Muscle of back (tissue), 11 donors: ENCODE results near the gene CA5A. TPM values are rescaled to one million over a fixed set of nuclear protein-coding genes. Genes with fewer than 3 reads are reported as not detected.

Source experiments
- DNase-seq, 3 donors: peaks; one replicate each; pipeline versions ENCODE4 v3.0.0 to v3.0.0-alpha.2; 2013
- polyA plus RNA-seq, 10 donors: library from polyadenylated mRNA; unstranded; fragments of 120-200 nt; gene quantifications; one replicate each; pipeline ENCODE4 v1.2.1, GENCODE V29; 2013; ENCODE audit not compliant: insufficient read length in 10 of 10

CA5A gene
- polyA plus RNA-seq, 10 donors: 0.03 to 0.17 (median 0.08) TPM

DNA sequence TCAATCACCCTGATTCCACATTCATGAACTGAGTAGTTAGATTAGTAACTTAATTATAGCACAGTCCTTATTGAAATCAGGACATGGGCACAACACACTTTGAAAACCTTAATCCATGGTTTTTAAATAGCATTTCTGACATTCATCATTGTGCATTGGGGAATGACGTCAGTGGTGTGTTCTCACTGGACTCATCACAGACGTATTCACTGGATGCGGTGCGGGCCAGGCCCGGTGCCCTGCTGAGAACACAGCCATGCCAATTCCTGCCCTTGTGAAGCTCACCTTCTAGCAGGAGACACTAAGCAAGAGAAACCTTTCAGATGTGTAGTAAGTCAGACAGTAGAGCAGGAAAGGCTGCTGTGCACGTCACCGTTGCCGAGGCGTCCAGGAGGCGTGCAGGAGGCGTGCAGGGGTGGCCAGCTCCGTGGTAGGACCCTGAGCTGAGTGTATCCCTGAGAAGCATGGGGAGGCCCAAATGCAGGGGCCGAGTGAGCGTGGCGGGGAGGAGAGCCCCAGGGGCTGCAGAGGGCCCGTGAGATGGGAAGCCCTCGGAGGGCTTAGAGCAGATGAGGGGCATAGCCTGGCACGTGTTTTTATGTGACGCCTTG lies 27.8 kb upstream of the CA5A start:
- DNase-seq: peak in 1 of 3 donors; percentile 17

DNA sequence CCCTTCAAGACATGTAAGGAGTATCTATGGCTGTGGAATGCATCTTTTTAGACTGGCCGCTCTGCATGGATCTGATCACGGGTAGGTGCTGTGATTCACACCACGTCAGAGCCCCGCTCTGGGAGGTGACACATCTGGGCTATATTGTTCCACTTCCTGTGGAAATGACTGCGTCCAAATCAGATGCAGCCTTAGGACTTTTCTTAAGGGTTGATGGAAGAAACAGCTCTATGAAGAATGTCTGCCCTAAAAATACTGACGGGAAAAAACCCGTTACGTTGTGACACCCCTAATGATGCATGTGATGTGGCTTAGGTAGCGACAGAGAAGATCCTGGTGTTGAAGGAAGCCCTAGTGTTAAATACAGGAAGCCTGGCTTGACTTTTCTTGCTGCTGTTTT lies 27.1 kb upstream of the CA5A start:
- peak; percentile 63 to 82 (median 80) for DNase-seq

DNA sequence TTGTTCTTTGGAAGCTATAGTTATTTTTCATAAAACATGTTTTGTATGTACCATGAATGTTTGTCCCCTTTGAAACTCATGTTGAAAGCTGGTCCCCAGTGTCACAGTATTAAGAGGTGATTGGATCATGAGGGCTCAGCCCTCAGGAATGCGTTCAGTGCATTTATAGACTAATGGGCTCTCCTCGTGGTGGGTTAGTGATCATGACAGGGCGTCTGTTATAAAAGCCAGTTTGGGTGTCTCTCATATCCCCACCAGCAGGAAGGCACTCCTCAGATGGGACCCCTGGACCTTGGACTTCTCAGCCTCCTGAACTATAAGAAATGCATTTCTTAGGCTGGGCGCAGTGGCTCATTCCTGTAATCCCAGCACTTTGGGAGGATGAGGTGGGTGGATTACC lies 25.3 kb upstream of the CA5A start:
- DNase-seq: peak in 1 of 3 donors; percentile 7

DNA sequence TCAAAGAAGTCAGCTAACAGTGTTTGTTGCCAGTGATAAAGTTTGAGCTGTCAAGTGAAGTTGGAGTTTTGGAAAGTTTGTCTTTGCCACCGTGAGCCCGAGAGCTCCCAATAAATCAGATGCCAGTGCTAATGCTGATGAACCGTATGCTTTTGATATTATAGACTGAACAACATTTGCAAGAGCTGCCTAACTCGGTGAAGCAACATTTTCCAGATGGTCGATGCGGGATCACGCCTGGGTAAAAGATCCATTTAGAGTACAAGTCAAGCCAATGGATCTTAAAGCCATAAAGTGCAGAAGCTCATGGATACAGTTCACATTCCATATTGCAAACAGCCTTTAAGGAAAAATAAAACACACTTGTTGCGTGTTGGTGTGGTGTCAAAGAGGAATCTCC lies 24.5 kb upstream of the CA5A start:
- DNase-seq: peak in 2 of 3 donors; percentile 34 to 49

DNA sequence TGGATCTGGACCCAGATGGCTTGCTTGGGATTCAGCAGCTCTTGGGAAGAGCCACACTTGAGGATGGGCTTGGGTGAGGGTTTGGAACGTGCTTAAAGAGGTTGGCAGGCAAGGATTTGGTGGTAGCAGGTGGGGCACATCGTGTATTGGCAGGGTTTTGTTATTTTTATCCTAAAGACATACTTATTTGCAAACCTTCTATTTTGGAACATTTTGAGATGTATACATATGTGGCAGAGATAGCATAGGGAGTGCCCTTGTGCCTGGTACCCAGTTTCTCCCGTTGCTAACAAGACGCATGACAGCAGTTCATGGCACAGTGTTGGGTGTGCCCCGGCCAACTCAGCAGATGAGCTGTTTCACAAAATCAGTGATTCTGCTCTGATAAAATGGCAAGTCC lies 24.0 kb upstream of the CA5A start:
- no peak for DNase-seq

DNA sequence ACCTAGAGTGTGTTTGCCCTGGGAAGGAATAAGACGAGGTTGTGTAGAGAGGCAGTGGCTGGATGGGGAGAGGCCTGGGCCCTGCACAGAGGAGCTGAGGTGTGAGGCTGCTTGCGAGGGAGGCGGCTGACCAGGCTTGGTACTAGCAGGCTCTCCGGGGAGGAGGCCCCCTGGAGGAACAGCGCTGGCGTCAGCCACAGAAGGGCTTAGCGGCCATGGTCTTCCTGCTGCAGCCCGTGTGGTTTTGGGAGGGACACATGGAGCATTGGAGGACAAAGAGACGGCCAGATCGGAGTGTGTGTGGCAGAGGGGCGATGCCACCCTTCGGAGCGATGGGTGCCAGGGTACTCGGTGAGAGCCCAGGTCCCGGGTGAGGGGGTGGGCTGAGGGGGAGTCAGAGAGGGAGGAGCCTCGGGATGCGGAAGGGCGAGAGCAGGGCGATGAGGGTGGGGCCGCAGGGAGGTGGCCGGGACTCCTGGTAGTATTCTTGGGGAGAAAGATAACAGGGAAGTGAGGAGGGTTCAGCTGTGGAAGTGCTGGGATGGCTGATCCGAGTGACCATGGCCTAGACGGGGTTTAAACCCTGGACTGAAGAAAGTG lies 23.2 kb upstream of the CA5A start:
- DNase-seq: peak in 1 of 3 donors; percentile 8

DNA sequence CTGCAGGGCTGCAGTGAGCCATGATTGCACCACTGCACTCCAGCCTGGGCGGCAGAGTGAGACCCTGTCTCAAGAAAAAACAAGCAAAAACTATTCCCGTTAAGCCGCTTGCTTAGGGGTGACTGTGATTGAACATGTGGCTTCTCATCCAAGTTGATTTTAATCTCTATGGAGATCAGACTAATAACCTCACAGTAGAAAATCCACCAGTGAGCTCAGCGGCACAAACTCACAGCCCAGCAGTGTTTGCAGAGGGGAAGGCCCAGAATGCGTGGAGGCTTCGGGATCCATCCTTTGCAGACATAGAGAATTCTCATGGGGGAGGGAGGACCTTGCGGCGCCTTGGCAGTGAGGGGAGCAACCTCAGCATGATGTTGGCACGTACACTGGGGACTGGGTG lies 22.3 kb upstream of the CA5A start:
- DNase-seq: no peak

DNA sequence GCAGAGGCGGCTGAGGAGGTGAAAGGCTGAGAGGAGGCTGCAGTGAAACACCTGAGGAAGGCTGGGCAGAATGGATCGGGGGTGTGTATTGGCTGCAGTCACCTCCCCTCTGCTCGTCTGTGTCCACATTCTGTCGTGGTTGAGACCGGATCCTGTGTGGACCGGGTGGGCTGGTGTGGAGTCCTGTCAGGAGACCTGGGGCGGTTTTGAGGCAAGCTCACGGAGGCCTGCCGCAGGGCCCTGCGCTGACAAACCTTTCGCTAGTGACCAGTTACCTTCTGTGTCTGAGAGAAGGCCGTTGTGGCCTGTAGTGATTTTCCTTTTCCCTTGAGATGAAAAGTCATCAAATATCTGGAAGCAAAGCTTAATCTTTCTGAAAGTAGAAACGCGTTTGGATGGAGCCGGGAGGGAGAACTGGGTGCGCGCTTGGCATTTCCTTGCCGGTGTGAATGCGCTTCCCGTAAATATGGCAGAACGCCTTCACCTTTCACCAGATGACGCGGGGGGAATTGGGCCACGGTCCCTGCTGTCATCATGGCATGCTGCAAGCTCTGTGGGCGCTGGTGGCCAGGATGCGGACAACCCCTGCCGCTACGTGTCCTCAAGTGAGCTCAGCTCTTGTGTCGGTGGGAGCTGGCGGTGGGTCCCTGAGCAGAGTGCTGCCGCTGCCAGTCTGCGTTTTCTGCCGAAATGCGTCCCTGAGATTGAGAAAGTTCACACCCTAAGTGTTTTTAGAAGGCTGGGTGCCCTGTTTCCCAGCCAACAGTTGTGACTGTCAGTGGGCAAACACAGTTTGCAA lies 21.2 kb upstream of the CA5A start:
- peak in 1 of 3 donors; percentile 2 for DNase-seq

DNA sequence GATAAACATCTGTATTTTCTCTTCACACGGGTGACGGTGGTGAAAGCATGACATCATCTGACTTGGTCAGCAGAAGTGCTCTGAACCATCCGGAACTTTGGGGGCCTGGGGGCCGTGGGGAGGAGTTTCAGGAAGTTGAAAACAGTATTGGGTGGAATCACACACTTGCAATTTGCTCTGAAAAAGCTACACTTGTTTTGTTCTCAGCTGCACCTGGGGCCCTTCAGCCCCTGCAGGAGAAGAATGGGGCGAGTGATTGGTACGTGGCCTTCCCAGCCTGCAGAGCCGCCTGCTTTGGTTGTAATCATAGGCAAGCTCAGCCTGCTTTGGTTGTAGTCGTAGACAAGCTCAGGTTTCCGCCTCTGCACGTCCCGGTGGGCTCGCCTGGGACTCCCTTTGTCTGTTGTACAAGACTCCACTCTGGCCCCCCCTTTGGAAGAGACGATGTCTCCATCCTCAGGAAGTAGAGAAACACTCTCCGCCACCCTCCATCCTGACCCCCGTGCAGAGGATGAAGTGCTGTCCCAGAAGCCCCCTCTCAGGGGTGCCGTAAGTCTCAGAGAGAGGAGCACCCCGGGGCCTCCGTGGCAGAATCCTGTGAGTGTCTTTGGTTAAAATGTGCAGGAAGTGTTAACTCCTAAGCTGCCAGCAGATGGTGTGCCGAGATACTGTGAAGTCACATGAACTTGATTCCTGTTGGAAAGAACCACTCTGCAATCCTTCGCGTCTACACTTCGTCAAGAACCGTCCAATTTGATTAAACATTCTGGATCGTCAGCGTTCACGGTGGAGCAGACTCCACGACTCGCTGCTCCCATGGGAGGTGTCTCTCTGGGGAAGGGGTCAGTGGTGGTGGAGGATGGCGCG lies 20.3 kb upstream of the CA5A start:
- peak in 2 of 3 donors; percentile 65 to 84 for DNase-seq

DNA sequence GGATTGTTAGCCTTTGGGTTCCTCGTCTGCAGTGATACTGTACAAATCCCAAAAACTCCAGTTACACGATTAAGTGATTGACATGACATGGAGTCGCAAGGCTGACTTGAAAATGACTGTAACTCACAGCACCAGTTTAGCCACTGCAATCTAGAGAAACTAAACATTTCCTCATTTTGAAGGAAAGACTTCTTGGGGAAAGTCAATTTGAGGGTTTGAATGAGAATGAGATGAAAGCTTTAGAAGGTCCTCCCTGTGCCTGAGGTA lies 19.7 kb upstream of the CA5A start:
- no peak for DNase-seq

DNA sequence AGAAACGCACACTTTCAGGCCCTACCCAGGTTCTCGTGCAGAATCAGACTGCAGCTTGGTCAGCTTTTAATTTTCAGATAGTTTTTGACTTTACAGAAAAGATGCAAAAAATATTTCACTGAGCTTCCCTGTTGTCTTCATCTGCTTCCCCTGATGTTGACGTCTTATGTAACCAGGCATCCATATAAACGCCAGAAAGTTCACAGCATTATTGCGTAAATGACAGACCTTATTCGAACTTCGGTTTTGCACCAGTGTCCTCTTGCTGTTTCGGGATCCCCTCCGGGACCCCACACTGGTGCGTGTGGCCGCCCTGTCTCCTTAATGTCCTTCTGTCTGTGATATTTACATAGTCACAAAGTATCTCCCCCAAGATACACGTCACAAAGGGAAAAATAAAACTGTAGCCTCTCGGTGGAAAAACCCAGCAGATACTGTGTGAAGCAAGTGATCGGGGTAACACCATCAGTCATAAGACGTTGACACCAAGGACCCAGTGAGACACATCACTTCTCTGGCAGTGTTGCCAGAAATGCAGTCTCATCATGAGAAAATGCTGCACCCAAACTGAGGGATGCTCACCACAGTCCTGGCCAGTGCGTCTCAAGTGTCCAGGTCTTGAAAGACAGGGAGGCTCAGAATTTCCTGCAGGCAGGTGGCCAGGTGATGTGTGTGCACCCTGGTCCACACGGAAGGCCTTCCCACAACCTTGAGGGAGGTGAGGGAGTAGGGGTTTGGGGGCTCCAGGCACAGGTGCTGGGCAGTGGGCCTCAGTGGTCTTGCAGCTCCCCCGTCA lies 19.2 kb upstream of the CA5A start:
- peak in 1 of 3 donors; percentile 10 for DNase-seq

DNA sequence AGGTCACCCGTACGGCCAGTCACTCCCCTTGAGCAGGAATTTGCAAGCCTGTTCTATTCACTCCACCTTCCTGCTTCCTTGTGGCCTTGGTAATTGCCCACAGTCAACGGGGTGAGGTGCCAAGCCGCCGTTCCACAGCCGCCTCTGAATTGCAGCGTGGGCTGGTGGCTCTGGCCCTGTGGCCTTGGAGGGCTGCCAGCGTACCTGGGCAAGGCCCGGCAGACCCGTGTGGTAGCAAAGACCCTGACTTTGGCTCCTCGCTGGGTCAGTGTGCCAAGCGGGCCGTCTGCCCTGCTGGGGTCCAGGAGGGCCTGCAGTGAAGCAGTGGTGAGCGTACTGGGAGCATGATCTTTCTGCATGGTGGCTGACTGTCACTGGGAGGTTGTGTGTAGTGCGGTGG lies 18.5 kb upstream of the CA5A start:
- peak in 1 of 3 donors; percentile 4 for DNase-seq

DNA sequence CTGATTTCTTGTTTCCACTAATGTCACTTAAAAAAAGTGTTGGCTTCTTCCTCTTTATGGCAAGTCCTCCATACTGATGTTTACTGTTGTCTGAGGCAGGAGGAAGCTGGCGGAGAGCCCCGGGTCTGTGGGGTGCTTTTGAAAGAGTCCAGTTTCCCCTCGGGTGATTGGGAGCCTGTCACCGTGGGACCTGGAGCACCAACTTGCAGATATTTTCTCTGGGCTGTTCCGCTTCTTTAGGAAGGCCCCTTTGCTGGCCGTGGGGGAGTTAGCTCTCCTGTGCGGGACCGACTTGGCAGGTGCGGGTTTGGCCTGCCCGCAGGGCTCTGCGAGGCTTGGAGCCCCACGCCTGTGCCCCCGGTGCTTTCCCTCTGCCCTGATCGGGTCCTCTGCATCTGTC lies 18.0 kb upstream of the CA5A start:
- DNase-seq: peak in 1 of 3 donors; percentile 21

DNA sequence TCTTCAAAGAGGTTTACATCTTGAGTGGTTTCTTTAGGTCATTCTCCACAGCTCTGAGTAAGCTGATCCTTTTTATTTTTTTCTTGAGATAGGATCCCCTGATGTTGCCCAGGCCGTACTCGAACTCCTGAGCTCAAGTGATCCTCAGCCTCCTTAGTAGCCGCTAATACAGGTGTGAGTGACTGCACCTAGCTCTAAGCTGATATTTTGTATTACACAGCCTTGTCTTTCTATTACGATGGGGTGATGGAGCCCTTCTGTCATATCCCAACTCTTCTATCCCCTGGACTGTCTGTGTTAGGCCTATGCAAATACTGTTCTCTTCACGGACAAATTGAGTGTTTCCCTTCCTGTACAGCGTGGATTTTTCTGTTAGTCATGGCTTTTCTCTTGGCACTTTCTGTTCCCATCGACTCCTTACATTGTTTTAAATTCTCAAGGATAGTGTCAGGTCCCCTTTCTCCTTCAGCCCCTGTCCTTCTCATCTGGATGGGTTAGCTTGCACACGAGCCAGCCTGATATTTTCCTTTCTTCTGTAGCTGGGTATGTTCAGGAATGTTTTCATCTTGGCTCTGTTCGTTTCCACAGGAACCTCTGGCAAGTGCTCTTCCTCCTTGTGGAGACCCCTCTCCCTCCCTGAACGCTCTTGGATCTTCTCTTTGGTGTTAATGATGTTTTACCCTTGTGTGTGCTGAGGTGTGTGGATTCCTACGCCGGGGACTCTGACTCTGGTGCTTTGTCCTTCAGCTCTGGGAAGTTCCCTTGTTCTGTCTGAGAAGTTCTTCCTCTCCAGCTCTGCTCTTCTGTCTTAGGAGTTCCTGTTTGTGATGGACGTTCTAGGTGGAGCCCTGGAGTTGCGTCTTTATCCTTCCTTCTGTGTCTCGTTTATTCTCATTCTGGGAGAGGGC lies 17.2 kb upstream of the CA5A start:
- DNase-seq: peak in 1 of 3 donors; percentile 26

DNA sequence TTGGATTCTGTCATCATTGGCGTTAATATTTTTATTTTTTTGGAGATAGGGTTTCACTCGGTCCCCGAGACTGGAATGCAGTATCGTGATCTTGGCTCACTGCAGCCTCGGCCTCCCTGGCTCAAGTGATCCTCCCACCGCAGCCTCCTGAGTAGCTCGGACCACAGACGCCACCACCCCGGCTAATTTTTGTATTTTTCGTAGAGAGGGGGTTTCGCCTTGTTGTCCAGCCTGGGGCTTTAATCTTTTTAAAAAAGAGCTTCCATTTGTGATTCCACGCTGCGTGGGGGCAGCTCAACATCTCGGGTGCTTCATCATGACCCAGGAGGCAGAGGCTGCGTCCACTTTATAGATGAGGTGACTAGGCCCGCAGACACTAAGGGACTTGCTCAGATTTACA lies 16.4 kb upstream of the CA5A start:
- DNase-seq: no peak

DNA sequence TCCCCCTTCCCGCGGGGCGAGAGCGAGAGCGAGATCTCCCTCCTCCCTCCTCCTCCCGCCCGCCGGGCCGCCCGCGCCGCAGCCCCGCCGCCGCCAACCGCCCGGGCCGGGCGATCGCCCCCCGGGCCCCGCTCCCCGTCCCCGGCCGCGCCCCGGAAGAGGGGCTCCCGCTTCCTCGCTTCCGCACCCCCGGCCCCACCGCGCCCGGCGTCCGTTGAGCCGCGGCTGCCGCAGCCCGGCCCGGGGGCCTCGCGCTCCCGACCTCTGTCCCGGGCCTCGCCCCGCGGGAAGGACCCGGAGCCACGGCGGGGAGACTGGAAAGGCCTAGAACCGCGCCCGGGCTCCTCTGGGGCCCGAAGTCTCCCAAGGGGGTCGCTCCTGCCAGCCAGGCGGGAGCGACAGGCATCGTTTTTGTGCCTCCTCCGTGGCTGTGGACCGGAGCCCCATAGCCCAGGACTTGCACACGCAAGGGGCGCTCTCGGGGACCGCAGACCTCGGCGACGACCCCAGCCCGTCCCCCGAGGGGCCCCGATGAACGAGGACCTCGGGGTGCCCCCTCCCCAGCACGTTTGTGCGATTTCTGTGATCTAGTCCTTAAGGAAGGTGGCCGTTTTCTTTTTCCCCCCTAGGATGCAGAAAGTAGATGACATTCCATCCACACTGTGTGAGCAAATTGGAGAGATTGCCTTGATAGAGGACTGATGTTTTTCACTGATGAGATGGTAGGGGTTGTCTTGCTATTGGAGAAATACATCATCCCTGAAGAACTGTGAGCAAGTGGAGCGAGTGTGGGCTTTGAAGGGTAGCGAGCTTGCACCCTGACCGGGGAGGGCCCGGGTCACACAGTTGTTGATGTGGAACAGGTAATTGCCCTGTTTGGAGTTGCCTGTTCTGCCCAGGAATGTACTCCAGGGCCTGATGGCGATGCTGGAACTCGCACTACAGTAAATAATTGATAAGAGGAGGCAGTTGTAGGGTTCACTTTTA lies 15.5 kb upstream of the CA5A start:
- peak in 1 of 3 donors; percentile 62 for DNase-seq

DNA sequence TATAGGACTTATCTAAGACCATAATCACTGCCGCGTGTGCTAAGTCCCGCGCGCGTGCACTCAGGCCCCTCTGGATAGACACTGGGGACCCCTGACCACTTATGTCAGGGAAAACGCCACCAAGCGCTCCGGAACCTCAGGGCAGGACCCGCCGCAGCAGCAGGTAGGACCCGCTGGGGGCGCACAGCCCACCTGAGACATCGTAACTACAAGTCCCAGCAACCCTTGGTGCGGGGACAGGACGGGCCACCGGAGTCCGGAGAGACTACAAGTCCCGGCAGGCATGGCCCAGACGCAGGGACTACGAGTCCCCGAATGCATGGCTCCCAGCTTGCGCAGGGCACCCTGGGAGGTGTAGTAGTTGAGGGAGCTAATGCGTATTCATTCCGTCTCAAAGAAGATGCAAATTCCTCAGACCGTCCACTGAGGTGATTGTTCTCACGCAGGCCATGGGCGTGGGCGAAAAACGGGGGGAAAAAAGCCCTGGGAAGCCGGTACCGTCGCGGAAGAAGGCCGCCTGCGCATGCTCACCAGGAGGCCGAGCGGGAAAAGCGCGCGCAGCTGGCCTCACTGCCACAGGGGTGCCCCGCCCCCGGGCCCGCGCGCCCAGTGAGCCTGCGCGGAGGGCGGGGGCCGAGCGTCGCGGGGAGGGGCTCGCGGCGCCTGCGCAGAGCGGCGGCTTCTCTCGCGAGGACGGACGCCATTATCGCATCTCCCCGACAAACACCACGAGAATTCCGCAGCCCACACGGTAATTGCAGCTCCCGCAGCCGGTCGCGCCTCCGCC lies 14.6 kb upstream of the CA5A start, which contains the start of gene BANP:
TSS of gene BANP (plus strand) at position 670 of the 787 bp plus-strand sequence. CDS start 23,682 bp downstream, outside the sequence.
- DNase-seq: peak; percentile 97 to 100 (median 99)
